PC-3 (cell line): ENCODE results near the gene EMILIN1. TPM values are rescaled to one million over a fixed set of nuclear protein-coding genes. Genes with fewer than 3 reads are reported as not detected.

Source experiments
- ATAC-seq: fragments of 200-7000 bp; cut with Tn5 transposase; 2 replicates; pipeline ENCODE4 v1.9.1; 2020; ENCODE audit warnings: mild to moderate bottlenecking, moderate library complexity
- BruUV-seq: library from RNA; stranded (reverse); fragments of 400-500 nt; replicated peaks from 2 replicates; lab custom pipeline; 2021; lab: Mats Ljungman, UMichigan
- CTCF ChIA-PET: fragments of 300-600 bp; sonication (Branson Sonifier 250); formaldehyde crosslinking; loops from one replicate; lab custom pipeline; 2022; ENCODE audit warnings: antibody characterized with exemption; lab: Charles Lee
- POLR2A ChIA-PET: fragments of 300-600 bp; sonication (Branson Sonifier 250); formaldehyde crosslinking; loops from one replicate; lab custom pipeline; 2022; ENCODE audit warnings: antibody characterized with exemption; ENCODE audit not compliant: unreplicated experiment; lab: Charles Lee
- DNase-seq: peaks from one replicate; pipeline ENCODE4 v3.0.0-alpha.2; 2015
- H2AFZ ChIP-seq: fragments of 300-600 bp; sonication (generic); 2 replicates; pipeline ENCODE4 v1.6.0; 2016; ENCODE audit warnings: antibody characterized with exemption, low read length
- H3F3A ChIP-seq: fragments of 300-600 bp; sonication (generic); one replicate; pipeline ENCODE4 v1.6.0; 2017; ENCODE audit warnings: antibody characterized with exemption, low read length, control low read depth, mild to moderate bottlenecking; ENCODE audit not compliant: unreplicated experiment
- H3K27ac ChIP-seq: fragments of 300-600 bp; sonication (generic); 2 replicates; pipeline ENCODE4 v1.5.1; 2016; ENCODE audit warnings: mild to moderate bottlenecking, low read length
- H3K27me3 ChIP-seq: fragments of 300-600 bp; sonication (generic); 2 replicates; pipeline ENCODE4 v1.6.1; 2016; ENCODE audit warnings: low read length, mixed read lengths
- H3K36me3 ChIP-seq: fragments of 300-600 bp; sonication (generic); 2 replicates; pipeline ENCODE4 v1.6.1; 2016; ENCODE audit warnings: low read depth, mixed run types, low read length, mixed read lengths
- H3K4me1 ChIP-seq: fragments of 300-600 bp; sonication (generic); 2 replicates; pipeline ENCODE4 v1.5.1; 2016; ENCODE audit warnings: low read length; ENCODE audit not compliant: insufficient read depth
- H3K4me2 ChIP-seq: fragments of 300-600 bp; sonication (generic); 2 replicates; pipeline ENCODE4 v1.6.0; 2016; ENCODE audit warnings: low read length
- H3K4me3 ChIP-seq: fragments of 300-600 bp; sonication (generic); 2 replicates; pipeline ENCODE4 v1.5.1; 2016; ENCODE audit warnings: mild to moderate bottlenecking, low read length, mixed read lengths
- H3K79me2 ChIP-seq: fragments of 300-600 bp; sonication (generic); 2 replicates; pipeline ENCODE4 v1.6.1; 2017; ENCODE audit warnings: low read length, mixed read lengths
- H3K9ac ChIP-seq: fragments of 300-600 bp; sonication (generic); 2 replicates; pipeline ENCODE4 v1.6.0; 2016; ENCODE audit warnings: mild to moderate bottlenecking, low read length
- H3K9me2 ChIP-seq: fragments of 300-600 bp; sonication (generic); replicated peaks from 2 replicates; pipeline ENCODE4 v1.6.1; 2016; ENCODE audit warnings: mixed run types, low read length, mixed read lengths
- H3K9me3 ChIP-seq: fragments of 300-600 bp; sonication (generic); 2 replicates; pipeline ENCODE4 v1.6.1; 2016; ENCODE audit warnings: low read length, mixed read lengths
- H4K20me1 ChIP-seq: fragments of 300-600 bp; sonication (generic); 2 replicates; pipeline ENCODE4 v1.6.1; 2016; ENCODE audit warnings: low read length, mixed read lengths
- EZH2 ChIP-seq: fragments of 300-600 bp; sonication (generic); IDR thresholded peaks from one replicate; pipeline ENCODE4 v1.6.1; 2017; ENCODE audit warnings: antibody characterized with exemption, mild to moderate bottlenecking, low read length; ENCODE audit not compliant: unreplicated experiment
- EZH2phosphoT487 ChIP-seq: fragments of 300-600 bp; sonication (generic); IDR thresholded peaks from 2 replicates; pipeline ENCODE4 v1.6.1; 2018; ENCODE audit warnings: mild to moderate bottlenecking, antibody characterized with exemption, low read length, borderline replicate concordance
- intact Hi-C: fragments of 100-400 bp; cut with micrococcal nuclease; formaldehyde crosslinking; loops from 2 replicates; pipeline ENCODE4 v1.9.0; 2023
- total RNA-seq: library from RNA; depleted of rRNA; stranded (reverse); fragments of >200 nt; gene quantifications from 2 replicates; pipeline ENCODE4 v1.2.3, GENCODE V29; 2014
- TF ChIP-seq, protein P1 (sequence below): fragments of 300-600 bp; sonication (generic); conservative IDR thresholded peaks from 2 replicates; pipeline ENCODE4 v1.5.1; 2017; ENCODE audit warnings: antibody characterized with exemption, low read depth, mild to moderate bottlenecking, low read length

EMILIN1 gene
- total RNA-seq, 1 experiment from 2014 or later, result 0.69 TPM

DNA sequence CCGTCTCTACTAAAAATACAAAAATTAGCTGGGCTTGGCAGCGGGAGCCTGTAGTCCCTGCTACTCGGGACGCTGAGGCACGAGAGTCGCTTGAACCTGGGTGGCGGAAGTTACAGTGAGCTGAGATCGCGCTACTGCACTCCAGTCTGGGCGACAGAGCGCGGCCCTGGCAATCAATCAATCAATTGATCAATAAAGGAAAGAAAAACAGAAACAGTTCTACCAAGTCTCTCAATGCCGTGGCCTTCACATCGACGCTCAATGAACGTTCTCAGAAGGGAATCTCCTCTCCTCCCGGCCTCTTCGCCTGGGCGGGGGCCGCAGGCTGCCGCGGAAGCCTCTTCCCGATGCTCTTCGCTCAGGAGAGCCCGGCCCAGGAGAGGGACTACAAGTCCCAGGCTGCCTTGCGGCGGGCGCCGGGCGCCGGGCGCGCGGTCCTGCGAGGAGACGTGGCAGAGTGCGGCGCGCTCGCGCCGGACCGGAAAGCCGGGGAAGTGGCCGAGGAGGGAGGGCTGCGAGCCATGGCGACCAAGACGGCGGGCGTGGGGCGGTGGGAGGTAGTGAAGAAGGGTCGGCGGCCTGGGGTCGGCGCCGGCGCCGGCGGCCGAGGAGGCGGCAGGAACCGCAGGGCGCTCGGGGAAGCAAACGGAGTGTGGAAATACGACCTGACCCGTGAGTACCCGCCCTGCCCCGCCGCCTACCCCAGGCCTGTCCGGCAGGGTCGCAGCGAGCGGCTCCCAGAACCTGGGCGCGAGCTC lies 45.7 kb upstream of the EMILIN1 start, which contains the start of gene TMEM214:
Gene TMEM214, plus strand, starts transcription at position 471 of the 758 bp plus-strand sequence. Its CDS starts 51 bp downstream, at position 522.
- Histone ChIP-seq H4K20me1 (no peaks in the 10 kb centered on the region), H3K4me1 (peaks cover 8% of the 10 kb centered on the region), H3K27me3 (no peaks in the 10 kb centered on the region), H3K9me2 (no peaks in the 10 kb centered on the region), H2AFZ (peak within 1 kb of the TSS; percentile 97), H3K79me2 (peaks cover 27% of the 10 kb centered on the region), H3K9me3 (no peaks in the 10 kb centered on the region), H3K4me3 (peak within 1 kb of the TSS; percentile 87), H3K9ac (peak within 1 kb of the TSS; percentile 90), H3K36me3 (peaks cover 28% of the 10 kb centered on the region), H3K27ac (no peak within 1 kb of the TSS; the same call in 1 of the 2 replicates), H3K4me2 (peak within 1 kb of the TSS; percentile 88), H3F3A (no peaks in the 10 kb centered on the region)
- no TSS peak for BruUV-seq
- TF ChIP-seq, protein P1, sequence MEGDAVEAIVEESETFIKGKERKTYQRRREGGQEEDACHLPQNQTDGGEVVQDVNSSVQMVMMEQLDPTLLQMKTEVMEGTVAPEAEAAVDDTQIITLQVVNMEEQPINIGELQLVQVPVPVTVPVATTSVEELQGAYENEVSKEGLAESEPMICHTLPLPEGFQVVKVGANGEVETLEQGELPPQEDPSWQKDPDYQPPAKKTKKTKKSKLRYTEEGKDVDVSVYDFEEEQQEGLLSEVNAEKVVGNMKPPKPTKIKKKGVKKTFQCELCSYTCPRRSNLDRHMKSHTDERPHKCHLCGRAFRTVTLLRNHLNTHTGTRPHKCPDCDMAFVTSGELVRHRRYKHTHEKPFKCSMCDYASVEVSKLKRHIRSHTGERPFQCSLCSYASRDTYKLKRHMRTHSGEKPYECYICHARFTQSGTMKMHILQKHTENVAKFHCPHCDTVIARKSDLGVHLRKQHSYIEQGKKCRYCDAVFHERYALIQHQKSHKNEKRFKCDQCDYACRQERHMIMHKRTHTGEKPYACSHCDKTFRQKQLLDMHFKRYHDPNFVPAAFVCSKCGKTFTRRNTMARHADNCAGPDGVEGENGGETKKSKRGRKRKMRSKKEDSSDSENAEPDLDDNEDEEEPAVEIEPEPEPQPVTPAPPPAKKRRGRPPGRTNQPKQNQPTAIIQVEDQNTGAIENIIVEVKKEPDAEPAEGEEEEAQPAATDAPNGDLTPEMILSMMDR, result no peak
- TF ChIP-seq EZH2phosphoT487 (no peak), EZH2 (no peak)
- DNase-seq, result peak; percentile 90
- CTCF ChIA-PET, result no interaction called here
- POLR2A ChIA-PET, result interaction anchor here (0.7 kb wide), 1 partner anchor 365 kb away, joined by 5 read pairs; no protein-coding TSS in a partner anchor
- ATAC-seq, result peak; percentile 98
- intact Hi-C loops, result loop anchor here (1.0 to 2.0 kb wide), 2 partner anchors 18 to 54 kb away; partner anchors contain the start of genes AGBL5 and KHK

DNA sequence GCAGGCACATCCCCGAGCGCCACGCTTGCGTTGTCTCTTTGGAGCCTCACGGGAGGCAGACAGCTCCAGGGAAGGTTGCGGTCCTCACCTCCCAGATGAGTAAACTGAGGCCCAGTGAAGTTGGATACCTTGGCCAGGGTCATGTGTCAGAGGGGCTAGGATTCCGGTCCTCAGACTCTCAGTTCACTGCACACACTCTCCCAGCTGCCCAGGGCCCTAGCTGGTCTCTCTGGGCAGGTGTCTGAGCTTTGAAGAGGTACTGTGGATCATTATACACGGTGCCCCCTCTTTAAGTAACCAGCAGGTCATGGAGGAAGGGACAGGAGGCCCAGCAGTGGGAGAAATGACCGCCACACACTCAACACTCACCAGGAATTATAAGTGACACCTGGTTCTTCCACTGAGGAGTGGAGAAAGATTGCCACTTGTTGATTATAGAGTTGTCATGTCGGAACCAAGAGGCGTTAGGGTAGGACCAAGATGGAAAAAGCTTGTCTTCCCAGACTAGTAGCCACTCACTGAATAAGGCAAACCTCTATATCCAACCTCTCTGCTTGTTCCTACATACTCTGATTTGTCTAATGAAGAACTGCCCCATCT lies 45.1 kb upstream of the EMILIN1 start:
- POLR2A ChIA-PET, result no interaction called here
- CTCF ChIA-PET, result no interaction called here
- Histone ChIP-seq H3K4me1 (peaks cover 8% of the 10 kb centered on the region), H3K79me2 (peaks cover 27% of the 10 kb centered on the region), H3K27me3 (no peaks in the 10 kb centered on the region), H3K4me3 (peak overlapping the region; percentile 87), H3K9me2 (no peaks in the 10 kb centered on the region), H3K9me3 (no peaks in the 10 kb centered on the region), H3K36me3 (peaks cover 35% of the 10 kb centered on the region), H3F3A (no peaks in the 10 kb centered on the region), H3K4me2 (peak overlapping the region; percentile 88), H3K9ac (peak overlapping the region; percentile 90), H3K27ac (no peak overlapping the region; the same call in 1 of the 2 replicates), H4K20me1 (no peaks in the 10 kb centered on the region), H2AFZ (peak overlapping the region; percentile 97)
- TSS peak; percentile 60 for BruUV-seq
- TF ChIP-seq, protein P1, result no peak
- TF ChIP-seq EZH2, result no peak
- TF ChIP-seq EZH2phosphoT487, result no peak
- DNase-seq (no peak), ATAC-seq (peak; percentile 2; the same call in 1 of the 2 replicates)
- intact Hi-C loops, result loop anchor here (2.0 kb wide), 1 partner anchor 17 kb away; the partner anchor contains the start of gene AGBL5
